ENCODE results near the gene ZNF445. TPM values are rescaled to one million over a fixed set of nuclear protein-coding genes. Genes with fewer than 3 reads are reported as not detected.
"Not testable (repeated sequence)": the region's sequence is repeated elsewhere in the genome, so short reads cannot be mapped to it uniquely, and the experiment has no call there.

ZNF445 gene
- total RNA-seq, 4 donors from 2014 or later: 4.8 to 7.0 (median 6.0) TPM

DNA sequence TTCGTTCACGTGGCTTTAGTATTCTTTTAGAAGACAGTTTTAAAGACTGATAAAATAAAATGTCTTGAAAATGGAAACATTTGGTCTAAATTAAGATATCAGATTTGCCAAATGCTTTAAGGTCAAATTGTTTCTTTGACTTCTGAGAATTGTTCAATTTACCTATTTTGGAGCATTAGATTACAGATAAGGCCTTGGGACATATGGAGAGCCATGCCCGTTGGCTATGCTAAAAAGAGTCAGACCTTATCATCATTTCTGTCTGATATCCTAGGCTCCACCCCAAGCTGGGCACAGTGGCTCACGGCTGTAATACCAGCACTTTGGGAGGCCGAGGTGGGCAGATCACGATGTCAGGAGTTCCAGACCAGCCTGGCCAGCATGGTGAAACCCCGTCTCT, 13.0 kb downstream of the ZNF445 start:
- WGBS, 2 donors: 93 to 95% methylated on average over 7 of the region's 7 CpGs
- no peak overlapping the region for H3K4me3 ChIP-seq (ENCODE audit: low read depth, poor library complexity, severe bottlenecking)
- no peak for DNase-seq (ENCODE audit: low spot score in 2 of 2)
- intact Hi-C loops (cut with DNase I; ENCODE audit: low total_unique reads): no loop called here
- no peak for TF ChIP-seq POLR2A (IDR thresholded peaks at IDR 0.05)
- TF ChIP-seq, protein P1, sequence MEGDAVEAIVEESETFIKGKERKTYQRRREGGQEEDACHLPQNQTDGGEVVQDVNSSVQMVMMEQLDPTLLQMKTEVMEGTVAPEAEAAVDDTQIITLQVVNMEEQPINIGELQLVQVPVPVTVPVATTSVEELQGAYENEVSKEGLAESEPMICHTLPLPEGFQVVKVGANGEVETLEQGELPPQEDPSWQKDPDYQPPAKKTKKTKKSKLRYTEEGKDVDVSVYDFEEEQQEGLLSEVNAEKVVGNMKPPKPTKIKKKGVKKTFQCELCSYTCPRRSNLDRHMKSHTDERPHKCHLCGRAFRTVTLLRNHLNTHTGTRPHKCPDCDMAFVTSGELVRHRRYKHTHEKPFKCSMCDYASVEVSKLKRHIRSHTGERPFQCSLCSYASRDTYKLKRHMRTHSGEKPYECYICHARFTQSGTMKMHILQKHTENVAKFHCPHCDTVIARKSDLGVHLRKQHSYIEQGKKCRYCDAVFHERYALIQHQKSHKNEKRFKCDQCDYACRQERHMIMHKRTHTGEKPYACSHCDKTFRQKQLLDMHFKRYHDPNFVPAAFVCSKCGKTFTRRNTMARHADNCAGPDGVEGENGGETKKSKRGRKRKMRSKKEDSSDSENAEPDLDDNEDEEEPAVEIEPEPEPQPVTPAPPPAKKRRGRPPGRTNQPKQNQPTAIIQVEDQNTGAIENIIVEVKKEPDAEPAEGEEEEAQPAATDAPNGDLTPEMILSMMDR (IDR thresholded peaks at IDR 0.05): no peak

DNA sequence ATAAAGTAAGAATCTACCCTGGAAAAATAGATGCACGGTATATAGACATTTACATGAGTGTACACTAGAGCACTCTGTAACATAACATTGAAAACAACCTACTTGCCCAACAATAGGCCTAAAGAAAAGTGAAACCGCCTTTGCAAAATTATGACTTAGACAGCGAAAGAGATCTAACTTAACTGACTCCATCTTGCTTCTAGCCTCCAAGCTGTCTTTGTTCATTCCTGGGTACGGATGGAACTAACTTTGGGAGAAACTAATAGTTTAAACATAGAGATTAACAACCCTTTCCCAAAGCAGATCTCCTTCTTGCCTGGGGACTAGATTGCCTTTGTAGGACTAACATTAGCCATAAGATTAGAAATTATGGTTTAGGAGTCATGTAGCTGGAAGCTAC, 17.4 kb downstream of the ZNF445 start:
- H3K4me3 ChIP-seq (ENCODE audit: low read depth, poor library complexity, severe bottlenecking); intact Hi-C loops (cut with DNase I; ENCODE audit: low total_unique reads); DNase-seq (ENCODE audit: low spot score in 2 of 2): not testable (repeated sequence)
- 96% methylated on average over 4 of the region's 4 CpGs for WGBS, 2 donors

DNA sequence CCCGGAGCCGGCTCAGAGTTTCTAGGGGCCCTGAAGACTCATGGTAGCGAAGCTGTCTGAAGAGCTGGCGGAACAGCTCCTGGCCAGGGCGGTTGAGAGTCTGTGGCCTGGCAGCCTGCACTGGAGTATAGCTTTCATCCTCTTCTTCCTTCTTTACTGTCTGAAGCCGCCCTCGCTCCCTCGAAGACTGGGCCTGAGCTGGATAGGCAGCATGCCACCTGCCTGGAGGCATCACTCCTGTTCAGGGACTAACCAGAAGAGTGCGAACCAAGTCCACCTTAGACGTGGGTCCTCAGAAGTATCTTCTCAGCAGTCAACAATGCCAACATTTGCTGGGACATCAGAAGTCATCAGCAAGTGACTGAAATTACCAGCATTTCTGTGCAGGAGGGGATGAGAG, 22.2 kb downstream of the ZNF445 start:
- peak in 1 of 2 donors; percentile 74 for DNase-seq (ENCODE audit: low spot score in 2 of 2)
- TF ChIP-seq, protein P1 (IDR thresholded peaks at IDR 0.05): no peak
- no peak for TF ChIP-seq POLR2A (IDR thresholded peaks at IDR 0.05)
- WGBS, 2 donors: 96% methylated on average over 7 to 10 of the region's 10 CpGs
- no peak overlapping the region for H3K4me3 ChIP-seq (ENCODE audit: low read depth, poor library complexity, severe bottlenecking)
- intact Hi-C loops (cut with DNase I; ENCODE audit: low total_unique reads): no loop called here

DNA sequence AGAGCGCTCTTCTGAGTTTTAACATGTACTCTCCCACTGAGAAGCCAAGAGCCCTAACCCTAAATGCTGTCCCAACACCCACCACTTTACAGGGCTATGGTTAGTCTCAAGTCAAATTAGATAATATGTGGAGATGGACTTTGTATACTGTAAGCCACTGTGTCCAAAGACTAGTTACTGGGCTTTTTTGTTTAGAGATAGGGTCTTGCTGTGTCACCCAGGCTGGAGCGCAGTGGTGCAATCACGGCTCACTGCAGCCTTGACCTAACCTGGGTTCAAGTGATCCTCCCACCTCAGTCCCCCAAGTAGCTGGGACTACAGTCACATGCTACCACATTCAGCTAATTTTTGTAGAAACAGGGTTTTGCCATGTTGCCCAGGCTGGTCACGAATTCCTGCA, 23.2 kb downstream of the ZNF445 start:
- intact Hi-C loops (cut with DNase I; ENCODE audit: low total_unique reads): no loop called here
- WGBS, 2 donors: 71 to 98% methylated on average over 4 of the region's 4 CpGs
- TF ChIP-seq, protein P1 (IDR thresholded peaks at IDR 0.05): no peak
- no peak for TF ChIP-seq POLR2A (IDR thresholded peaks at IDR 0.05)

DNA sequence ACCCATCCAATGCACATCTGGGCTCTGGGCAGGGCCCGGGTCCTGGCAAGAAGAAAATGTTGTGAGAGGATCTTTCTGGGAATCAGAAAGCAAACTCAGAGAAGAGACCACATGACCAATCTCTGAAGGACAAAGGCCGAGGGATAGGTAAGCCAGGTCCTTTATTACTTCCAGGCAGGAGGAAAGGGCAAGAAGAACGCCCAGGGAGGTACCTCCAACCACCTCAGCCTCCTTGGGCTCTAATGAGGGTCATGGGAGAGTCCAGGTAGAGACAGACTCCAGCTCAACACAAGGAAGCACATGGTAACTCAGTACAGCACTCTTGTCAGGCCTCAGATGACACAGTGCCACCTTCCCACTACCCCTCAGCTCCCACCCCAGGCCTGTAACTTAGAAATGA, 26.0 kb downstream of the ZNF445 start:
- WGBS, 2 donors: 92 to 99% methylated on average over 3 of the region's 3 CpGs
- no peak for DNase-seq (ENCODE audit: low spot score in 2 of 2)
- H3K4me3 ChIP-seq (ENCODE audit: low read depth, poor library complexity, severe bottlenecking): no peak overlapping the region
- intact Hi-C loops (cut with DNase I; ENCODE audit: low total_unique reads): no loop called here
- TF ChIP-seq, protein P1 (IDR thresholded peaks at IDR 0.05): no peak
- TF ChIP-seq POLR2A (IDR thresholded peaks at IDR 0.05): no peak

More for the DNA sequence above, 23.2 kb downstream of the ZNF445 start:
- no peak overlapping the region for H3K4me3 ChIP-seq (ENCODE audit: low read depth, poor library complexity, severe bottlenecking)
- peak in 1 of 2 donors; percentile 37 for DNase-seq (ENCODE audit: low spot score in 2 of 2)

DNA sequence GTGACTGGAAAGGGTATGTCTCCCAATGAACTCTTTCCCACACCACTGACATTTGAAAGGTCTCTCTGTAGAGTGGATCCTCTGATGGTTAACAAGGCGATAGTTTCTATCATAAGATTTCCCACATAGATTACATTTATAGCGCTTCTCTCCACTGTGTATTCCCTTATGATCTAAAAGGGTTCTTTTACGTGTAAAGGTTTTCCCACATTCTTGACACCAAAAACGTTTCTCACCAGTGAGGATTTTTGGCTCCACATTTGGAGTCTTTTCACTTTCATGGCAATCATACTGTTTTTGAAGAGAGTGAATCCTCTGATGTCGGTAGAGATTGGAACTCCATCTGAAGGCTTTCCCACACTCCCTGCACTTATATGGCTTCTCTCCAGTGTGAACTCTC, 30.5 kb downstream of the ZNF445 start:
- intact Hi-C loops (cut with DNase I; ENCODE audit: low total_unique reads): no loop called here
- no peak overlapping the region for H3K4me3 ChIP-seq (ENCODE audit: low read depth, poor library complexity, severe bottlenecking)
- 89 to 97% methylated on average over 5 of the region's 5 CpGs for WGBS, 2 donors
- TF ChIP-seq, protein P1 (IDR thresholded peaks at IDR 0.05): no peak
- no peak for TF ChIP-seq POLR2A (IDR thresholded peaks at IDR 0.05)
- DNase-seq (ENCODE audit: low spot score in 2 of 2): no peak

Data from lower leg skin (tissue), 4 donors.